ENCODE measurements around the gene SMARCD1. TPM values are rescaled to one million over a fixed set of nuclear protein-coding genes. Genes with fewer than 3 reads are reported as not detected.
"Not testable (repeated sequence)": the region's sequence is repeated elsewhere in the genome, so short reads cannot be mapped to it uniquely, and the experiment has no call there.

The SMARCD1 gene
- total RNA-seq, 2 donors from 2014 or later: 35.5 to 41.8 TPM

GRCh38 chr12:50070314-50071060 is 14.7 kb upstream of the SMARCD1 start:
- DNase-seq: peak; percentile 76 to 83
- ATAC-seq: peak; percentile 78
- intact Hi-C loops (cut with DNase I, micrococcal nuclease): loop anchor here in 1 of 2 donors (10.0 kb wide), 1 partner anchor 104 kb away; no protein-coding TSS in a partner anchor

GRCh38 chr12:50072198-50072907 is 12.8 kb upstream of the SMARCD1 start:
- DNase-seq: no peak
- intact Hi-C loops (cut with DNase I, micrococcal nuclease): loop anchor here in 1 of 2 donors (10.0 kb wide), 1 partner anchor 102 kb away; no protein-coding TSS in a partner anchor
- ATAC-seq: no peak

GRCh38 chr12:50073206-50073605 is 11.9 kb upstream of the SMARCD1 start:
- intact Hi-C loops (cut with DNase I, micrococcal nuclease): loop anchor here in 1 of 2 donors (10.0 kb wide), 1 partner anchor 102 kb away; no protein-coding TSS in a partner anchor
- ATAC-seq (no peak), DNase-seq (no peak)

- ATAC-seq (no peak), DNase-seq (no peak)
- intact Hi-C loops (cut with DNase I, micrococcal nuclease): loop anchor here in 1 of 2 donors (10.0 kb wide), 1 partner anchor 101 kb away; no protein-coding TSS in a partner anchor
Measured at GRCh38 chr12:50073712-50074111, 11.4 kb upstream of the SMARCD1 start.

- ATAC-seq (peak; percentile 83), DNase-seq (peak; percentile 75 to 87)
- intact Hi-C loops (cut with DNase I, micrococcal nuclease): loop anchor here in 1 of 2 donors (10.0 kb wide), 1 partner anchor 100 kb away; no protein-coding TSS in a partner anchor
Measured at GRCh38 chr12:50074936-50075807, 10.0 kb upstream of the SMARCD1 start.

- DNase-seq (no peak), ATAC-seq (no peak)
- intact Hi-C loops (cut with DNase I, micrococcal nuclease): loop anchor here (2.0 to 10.0 kb wide), 2 partner anchors 99 to 103 kb away; no protein-coding TSS in a partner anchor
Measured at GRCh38 chr12:50075808-50076170, 9.4 kb upstream of the SMARCD1 start.

GRCh38 chr12:50077099-50077498 is 8.0 kb upstream of the SMARCD1 start:
- DNase-seq (no peak), ATAC-seq (no peak)
- intact Hi-C loops (cut with DNase I, micrococcal nuclease): loop anchor here (2.0 to 10.0 kb wide), 2 partner anchors 98 to 102 kb away; no protein-coding TSS in a partner anchor

- DNase-seq: no peak
- intact Hi-C loops (cut with DNase I, micrococcal nuclease): loop anchor here in 1 of 2 donors (10.0 kb wide), 1 partner anchor 97 kb away; no protein-coding TSS in a partner anchor
- ATAC-seq: no peak
Measured at GRCh38 chr12:50078281-50078680, 6.9 kb upstream of the SMARCD1 start.

- intact Hi-C loops (cut with DNase I, micrococcal nuclease): loop anchor here in 1 of 2 donors (10.0 kb wide), 1 partner anchor 95 kb away; no protein-coding TSS in a partner anchor
- ATAC-seq: no peak
- no peak for DNase-seq
Measured at GRCh38 chr12:50079771-50080170, 5.4 kb upstream of the SMARCD1 start.

- no peak for DNase-seq
- intact Hi-C loops (cut with DNase I, micrococcal nuclease): no loop called here
- no peak for ATAC-seq
Measured at GRCh38 chr12:50081096-50081808, 3.9 kb upstream of the SMARCD1 start.

- intact Hi-C loops (cut with DNase I, micrococcal nuclease): no loop called here
- ATAC-seq: peak; percentile 75
- peak; percentile 68 to 80 for DNase-seq
Measured at GRCh38 chr12:50082644-50083043, 2.5 kb upstream of the SMARCD1 start.

GRCh38 chr12:50083301-50083700 is 1.8 kb upstream of the SMARCD1 start:
- intact Hi-C loops (cut with DNase I, micrococcal nuclease): no loop called here
- ATAC-seq (no peak), DNase-seq (no peak)

GRCh38 chr12:50084409-50084774 is 750 bp upstream of the SMARCD1 start:
- DNase-seq; ATAC-seq; intact Hi-C loops (cut with DNase I, micrococcal nuclease): not testable (repeated sequence)

- ATAC-seq (no peak), DNase-seq (no peak)
- intact Hi-C loops (cut with DNase I, micrococcal nuclease): no loop called here
Measured at GRCh38 chr12:50085615-50086072, 502 bp downstream of the SMARCD1 start.

GRCh38 chr12:50086148-50086547 is 1.0 kb downstream of the SMARCD1 start:
- intact Hi-C loops (cut with DNase I, micrococcal nuclease): no loop called here
- DNase-seq (no peak), ATAC-seq (no peak)

GRCh38 chr12:50087151-50087550 is 2.0 kb downstream of the SMARCD1 start:
- intact Hi-C loops (cut with DNase I, micrococcal nuclease): no loop called here
- no peak for ATAC-seq
- no peak for DNase-seq

- ATAC-seq: no peak
- no peak for DNase-seq
- intact Hi-C loops (cut with DNase I, micrococcal nuclease): no loop called here
Measured at GRCh38 chr12:50087995-50088394, 2.9 kb downstream of the SMARCD1 start.
